ENCODE results near the gene C1S. TPM values are rescaled to one million over a fixed set of nuclear protein-coding genes. Genes with fewer than 3 reads are reported as not detected.
A peak's percentile ranks its signal among the peaks of the same experiment; 100 is the strongest.
"Not testable (repeated sequence)": the region's sequence is repeated elsewhere in the genome, so short reads cannot be mapped to it uniquely, and the experiment has no call there.

C1S gene
- 100 to 1,000 TPM; 114 to 232 TPM for total RNA-seq

DNA sequence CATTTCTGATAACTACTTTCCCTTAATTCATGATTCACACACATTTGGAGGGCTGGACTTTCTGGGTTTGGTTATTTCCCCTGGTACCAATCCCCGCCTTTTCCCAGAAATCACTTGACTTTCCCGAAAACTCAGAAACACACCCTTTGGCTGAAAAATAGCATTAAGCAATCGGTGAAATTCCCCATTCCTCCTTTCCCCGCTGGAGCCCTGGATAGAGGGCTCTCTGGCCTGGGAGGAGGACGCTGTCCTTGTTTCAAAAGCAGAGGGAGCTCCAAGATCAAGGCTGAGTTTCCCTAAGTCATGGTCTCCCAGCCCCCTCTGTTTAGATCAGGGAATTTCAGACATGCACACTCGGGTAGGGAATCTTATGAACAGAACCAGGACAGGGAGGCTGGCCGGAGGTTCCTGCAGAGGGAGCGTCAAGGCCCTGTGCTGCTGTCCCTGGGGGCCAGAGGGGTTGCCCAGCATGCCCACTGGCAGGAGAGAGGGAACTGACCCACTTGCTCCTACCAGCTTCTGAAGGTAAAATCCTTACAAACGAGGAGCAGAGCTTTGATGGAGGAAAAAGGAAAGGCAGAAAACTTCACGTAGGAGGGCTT, at the start of gene C1S:
Gene C1S, plus strand, starts transcription at position 366 of the 602 bp plus-strand sequence. CDS start 1,195 bp downstream, outside the sequence.
- H3K4me1 ChIP-seq, result peaks cover 0 to 10% of the 10 kb centered on the region in 2 donors

DNA sequence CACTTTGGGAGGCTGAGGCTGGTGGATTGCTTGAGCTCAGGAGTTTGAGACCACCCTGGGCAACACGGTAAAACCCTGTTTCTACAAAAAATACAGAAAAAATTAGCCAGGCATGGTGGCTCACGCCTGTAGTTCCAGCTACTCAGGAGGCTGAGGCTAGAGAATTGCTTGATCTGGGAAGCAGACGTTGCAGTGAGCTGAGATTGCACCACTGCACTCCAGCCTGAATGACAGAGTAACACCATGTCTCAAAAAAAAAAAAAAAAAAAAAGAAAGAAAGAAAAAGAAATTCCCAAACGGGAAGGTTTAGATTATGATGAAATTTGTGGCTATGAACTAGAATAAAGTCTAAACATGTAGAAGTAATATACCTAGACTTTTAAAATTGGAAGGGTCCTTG, 49.1 kb upstream of the C1S start:
- DNase-seq (ENCODE audit: low spot score); H3K27ac ChIP-seq; H3K9me3 ChIP-seq; H3K27me3 ChIP-seq; H3K4me1 ChIP-seq; H3K36me3 ChIP-seq; H3K4me3 ChIP-seq: not testable (repeated sequence)

More for the DNA sequence above, at the start of gene C1S:
- TF ChIP-seq CTCF (IDR thresholded peaks at IDR 0.05), result peak; percentile 73 to 87
- Histone ChIP-seq H3K27me3 (no peaks in the 10 kb centered on the region), H3K9me3 (no peaks in the 10 kb centered on the region), H3K27ac (peak within 1 kb of the TSS; percentile 77 to 84), H3K4me3 (peak within 1 kb of the TSS; percentile 32 to 42), H3K36me3 (no peaks in the 10 kb centered on the region)
- DNase-seq (ENCODE audit: low spot score), result peak; percentile 92

DNA sequence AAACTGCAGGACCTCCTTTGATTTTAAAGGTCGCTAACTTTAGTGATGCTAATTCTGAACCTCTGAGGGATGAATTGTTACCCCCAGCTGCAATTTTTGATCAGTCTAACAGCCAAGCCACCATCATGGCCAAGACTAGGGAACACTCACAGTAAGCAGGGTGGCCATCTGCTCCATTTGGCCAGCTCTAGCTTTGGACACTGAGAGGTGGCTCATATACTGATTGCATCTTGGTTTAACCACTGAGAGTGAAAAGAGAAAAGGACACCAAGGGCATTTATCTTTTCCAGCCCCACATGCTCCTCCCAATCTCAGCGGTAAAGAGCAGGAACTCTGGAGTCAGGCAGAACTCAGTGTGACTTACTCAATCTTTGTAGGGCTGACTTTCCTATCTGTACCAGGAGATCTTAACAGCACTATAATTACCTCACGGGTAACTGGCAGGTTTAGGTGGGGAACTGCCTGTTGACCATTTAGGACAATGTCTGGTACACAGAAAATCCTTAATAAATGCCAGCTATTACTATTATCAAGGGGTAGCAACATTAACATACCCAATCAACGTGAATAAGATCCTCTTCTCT, 48.4 kb upstream of the C1S start:
- peaks cover 5% of the 10 kb centered on the region for H3K36me3 ChIP-seq
- no peak for DNase-seq (ENCODE audit: low spot score)
- H3K4me3 ChIP-seq, result no peak overlapping the region
- no peak overlapping the region for H3K27ac ChIP-seq
- no peaks in the 10 kb centered on the region for H3K9me3 ChIP-seq
- peaks cover 0 to 10% of the 10 kb centered on the region in 2 donors for H3K4me1 ChIP-seq
- no peak for TF ChIP-seq CTCF (IDR thresholded peaks at IDR 0.05)
- H3K27me3 ChIP-seq, result no peaks in the 10 kb centered on the region

GRCh38 chr12:7013101-7013500, 47.4 kb upstream of the C1S start:
- no peak overlapping the region for H3K27ac ChIP-seq
- H3K27me3 ChIP-seq, result no peaks in the 10 kb centered on the region
- DNase-seq (ENCODE audit: low spot score), result no peak
- H3K9me3 ChIP-seq, result no peaks in the 10 kb centered on the region
- H3K4me3 ChIP-seq, result no peak overlapping the region
- peaks cover 5% of the 10 kb centered on the region for H3K36me3 ChIP-seq
- TF ChIP-seq CTCF (IDR thresholded peaks at IDR 0.05), result no peak
- peaks cover 0 to 17% of the 10 kb centered on the region in 2 donors for H3K4me1 ChIP-seq

DNA sequence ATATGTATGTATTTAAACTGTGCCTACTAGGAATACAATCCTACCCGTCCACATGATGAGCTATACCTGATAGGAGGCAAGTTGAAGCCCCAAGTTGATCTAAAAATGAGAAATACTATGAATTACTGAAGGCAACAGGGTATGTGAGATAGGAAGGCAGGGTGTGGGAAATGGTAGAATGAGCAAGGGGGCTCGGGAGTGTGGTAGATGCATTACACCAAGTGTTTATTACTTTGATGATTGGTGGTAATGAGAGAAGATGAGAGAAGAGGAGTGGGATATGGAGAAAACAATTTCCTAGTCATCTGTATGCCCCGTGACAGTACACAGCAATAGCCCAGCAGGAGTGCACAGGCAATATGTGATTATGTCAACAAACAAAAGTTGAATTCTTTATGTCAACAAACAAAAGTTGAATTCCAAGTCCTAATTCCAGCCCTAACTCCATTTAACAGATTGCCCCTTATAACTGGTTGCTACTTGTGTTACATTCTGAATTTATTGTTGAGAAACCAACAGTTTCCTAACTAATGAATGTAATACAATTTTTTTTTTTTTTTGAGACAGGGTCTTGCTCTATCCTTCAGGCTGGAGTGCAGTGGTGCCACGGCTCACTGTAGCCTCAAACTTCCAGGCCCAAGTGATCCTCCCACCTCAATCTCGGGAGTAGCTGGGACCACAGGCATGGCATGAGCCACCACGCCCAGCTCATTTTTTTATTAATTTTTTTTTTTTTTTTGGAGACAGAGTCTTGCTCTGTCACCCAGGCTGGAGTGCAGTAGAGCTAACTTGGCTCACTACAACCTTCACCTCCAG, 44.8 kb upstream of the C1S start:
- no peak overlapping the region for H3K27ac ChIP-seq
- H3K4me1 ChIP-seq, result peaks cover 0 to 24% of the 10 kb centered on the region in 2 donors
- no peaks in the 10 kb centered on the region for H3K36me3 ChIP-seq
- no peaks in the 10 kb centered on the region for H3K27me3 ChIP-seq
- no peaks in the 10 kb centered on the region for H3K9me3 ChIP-seq
- DNase-seq (ENCODE audit: low spot score), result no peak
- no peak overlapping the region for H3K4me3 ChIP-seq
- no peak for TF ChIP-seq CTCF (IDR thresholded peaks at IDR 0.05)

DNA sequence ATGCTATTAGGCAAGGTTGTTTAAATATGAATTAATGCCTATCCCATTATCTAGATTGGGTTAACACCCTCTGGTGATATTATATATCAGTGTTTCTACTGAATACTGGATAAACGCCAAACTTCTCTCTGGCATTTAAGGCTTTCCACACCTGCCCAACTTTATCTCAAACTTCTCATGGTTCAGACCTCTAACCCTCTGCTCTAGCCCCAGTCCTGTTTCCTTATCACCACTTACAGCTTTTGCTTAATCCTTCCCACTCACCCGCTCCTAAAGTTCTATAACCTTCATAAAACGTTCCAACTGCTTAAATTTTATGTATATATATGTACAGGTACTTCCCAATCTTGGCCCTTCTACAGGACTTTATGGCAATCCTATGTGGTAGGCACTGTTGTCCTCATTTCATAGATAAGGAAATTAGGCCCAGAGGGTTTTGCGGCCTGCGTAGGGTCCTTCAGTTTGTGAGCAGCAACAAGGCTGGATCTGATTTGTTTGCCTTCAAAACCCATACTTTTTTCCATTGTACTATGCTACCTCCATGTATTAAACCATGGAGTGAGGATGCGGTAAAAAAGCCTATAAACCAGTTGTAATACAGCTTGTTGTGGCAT, 43.5 kb upstream of the C1S start:
- no peak for DNase-seq (ENCODE audit: low spot score)
- peak overlapping the region; percentile 89 to 92 for H3K27ac ChIP-seq
- H3K36me3 ChIP-seq, result no peaks in the 10 kb centered on the region
- no peak for TF ChIP-seq CTCF (IDR thresholded peaks at IDR 0.05)
- peak overlapping the region in 1 of 2 donors; percentile 86 for H3K4me3 ChIP-seq
- no peaks in the 10 kb centered on the region for H3K27me3 ChIP-seq
- H3K4me1 ChIP-seq, result peaks cover 0 to 24% of the 10 kb centered on the region in 2 donors
- H3K9me3 ChIP-seq, result no peaks in the 10 kb centered on the region
